K562 (cell line): Measurements from ENCODE around the gene THEM4.

ENCODE experiments used
- MED1 ChIP-seq: sonication (generic); formaldehyde crosslinking; IDR thresholded peaks from 2 replicates; pipeline ENCODE4 v1.8.1; 2023; ENCODE audit warnings: missing genetic modification reagents, borderline replicate concordance
- POLR2A ChIP-seq: fragments of 450-650 bp; conservative IDR thresholded peaks from 2 replicates; pipeline ENCODE4 v1.6.1; 2016
- SLC30A9 ChIP-seq: fragments of 250-450 bp; sonication (Bioruptor Pico); IDR thresholded peaks from 2 replicates; pipeline ENCODE4 v1.8.0; 2022; ENCODE audit warnings: mild to moderate bottlenecking, moderate library complexity
- ZKSCAN3 ChIP-seq: fragments of 250-450 bp; sonication (Bioruptor Pico); IDR thresholded peaks from 2 replicates; pipeline ENCODE4 v1.4.0; 2020

GRCh38 chr1:151939779-151940178 is 30.5 kb upstream of the THEM4 start:
- no peak for TF ChIP-seq POLR2A
- no peak for TF ChIP-seq ZKSCAN3 (CRISPR knock-in tag)
- no peak for TF ChIP-seq MED1
- no peak for TF ChIP-seq SLC30A9
